HepG2 (cell line): Measurements from ENCODE around the gene STXBP5L. TPM values are rescaled to one million over a fixed set of nuclear protein-coding genes. Genes with fewer than 3 reads are reported as not detected.

ENCODE experiments used
- E2F5 ChIP-seq: sonication (generic); formaldehyde crosslinking; conservative IDR thresholded peaks from 2 replicates; pipeline ENCODE4 v1.4.0; 2020; ENCODE audit warnings: missing genetic modification reagents
- ELF1 ChIP-seq: sonication (generic); formaldehyde crosslinking; IDR thresholded peaks from 2 replicates; pipeline ENCODE4 v1.4.0; 2020; ENCODE audit warnings: missing genetic modification reagents
- ELF3 ChIP-seq: IDR thresholded peaks from 2 replicates; pipeline ENCODE4 v1.6.1; 2016; ENCODE audit warnings: missing genetic modification reagents, missing compliant biosample characterization
- GATAD2A ChIP-seq: IDR thresholded peaks from 2 replicates; pipeline ENCODE4 v1.6.1; 2016
- HOXA9 ChIP-seq: sonication (generic); formaldehyde crosslinking; IDR thresholded peaks from 2 replicates; pipeline ENCODE4 v1.8.1; 2022; ENCODE audit warnings: missing genetic modification reagents, mild to moderate bottlenecking, moderate library complexity, borderline replicate concordance
- NCOR1 ChIP-seq: fragments of 200-600 bp; sonication (generic); IDR thresholded peaks from 2 replicates; pipeline ENCODE4 v1.7.0; 2017; ENCODE audit warnings: antibody characterized with exemption, low read length, borderline replicate concordance
- NFE2 ChIP-seq: sonication (generic); formaldehyde crosslinking; IDR thresholded peaks from 2 replicates; pipeline ENCODE4 v1.4.0; 2020; ENCODE audit warnings: missing genetic modification reagents
- RXRA ChIP-seq: sonication (generic); formaldehyde crosslinking; IDR thresholded peaks from 2 replicates; pipeline ENCODE4 v1.5.1; 2020; ENCODE audit warnings: missing genetic modification reagents
- TCF12 ChIP-seq, 2 experiments: fragments of 450-650 bp in 1 of 2; sonication (generic) in 1 of 2; formaldehyde crosslinking in 1 of 2; IDR thresholded peaks; 2 replicates each; pipeline versions ENCODE4 v1.6.1 to v1.8.0; 2017 to 2022; ENCODE audit warnings: antibody characterized with exemption in 1 of 2, mild to moderate bottlenecking in 1 of 2, missing genetic modification reagents in 1 of 2, moderate library complexity in 1 of 2
- TCF7 ChIP-seq: sonication (generic); IDR thresholded peaks from 2 replicates; pipeline ENCODE4 v1.6.1; 2016; ENCODE audit warnings: antibody characterized with exemption, low read depth
- TMF1 ChIP-seq: sonication (generic); formaldehyde crosslinking; IDR thresholded peaks from 2 replicates; pipeline ENCODE4 v1.8.1; 2022; ENCODE audit warnings: low read depth, missing genetic modification reagents
- U2AF2 ChIP-seq: fragments of 200-400 bp; formaldehyde crosslinking; IDR thresholded peaks from 2 replicates; pipeline ENCODE4 v1.6.1; 2017; ENCODE audit warnings: low read depth, mild to moderate bottlenecking, low read length
- ZFP62 ChIP-seq: sonication (generic); formaldehyde crosslinking; IDR thresholded peaks from 2 replicates; pipeline ENCODE4 v1.4.0; 2020; ENCODE audit warnings: missing genetic modification reagents
- ZMYM4 ChIP-seq: sonication (generic); formaldehyde crosslinking; IDR thresholded peaks from 2 replicates; pipeline ENCODE4 v1.8.1; 2023; ENCODE audit warnings: mild to moderate bottlenecking, missing genetic modification reagents
- ZNF343 ChIP-seq: sonication (generic); formaldehyde crosslinking; IDR thresholded peaks from 2 replicates; pipeline ENCODE4 v1.4.0; 2020; ENCODE audit warnings: mild to moderate bottlenecking, missing genetic modification reagents
- ZNF350 ChIP-seq: sonication (generic); formaldehyde crosslinking; IDR thresholded peaks from 2 replicates; pipeline ENCODE4 v1.4.0; 2020; ENCODE audit warnings: mild to moderate bottlenecking, low read depth, missing genetic modification reagents, borderline replicate concordance
- ZNF354B ChIP-seq: sonication (generic); formaldehyde crosslinking; IDR thresholded peaks from 2 replicates; pipeline ENCODE4 v1.8.0; 2022; ENCODE audit warnings: mild to moderate bottlenecking, missing genetic modification reagents
- ZNF44 ChIP-seq: sonication (generic); formaldehyde crosslinking; IDR thresholded peaks from 2 replicates; pipeline ENCODE4 v1.5.1; 2020; ENCODE audit warnings: mild to moderate bottlenecking, missing genetic modification reagents
- ZNF562 ChIP-seq: sonication (generic); formaldehyde crosslinking; IDR thresholded peaks from 2 replicates; pipeline ENCODE4 v1.8.0; 2022; ENCODE audit warnings: missing genetic modification reagents, borderline replicate concordance
- ZNF576 ChIP-seq: sonication (generic); formaldehyde crosslinking; IDR thresholded peaks from 2 replicates; pipeline ENCODE4 v1.4.0; 2020; ENCODE audit warnings: mild to moderate bottlenecking, missing genetic modification reagents
- ZNF589 ChIP-seq: sonication (generic); formaldehyde crosslinking; conservative IDR thresholded peaks from 2 replicates; pipeline ENCODE4 v1.8.0; 2022; ENCODE audit warnings: mild to moderate bottlenecking, moderate library complexity, missing genetic modification reagents
- polyA plus RNA-seq, 8 experiments: library from polyadenylated mRNA; depleted of rRNA in 3 of 8; stranded (reverse) in 7 of 8; unstranded in 1 of 8; fragments of >200 nt; fragmentation: Illumina TruSeq in 4 of 8; extraction: Trizol in 4 of 8; gene quantifications; 2 replicates each; pipeline versions ENCODE4 v1.2.1 to v1.2.3, GENCODE V29; 2011 to 2016; ENCODE audit warnings: low read depth in 4 of 8, missing spikeins in 1 of 8, mixed read lengths in 1 of 8; ENCODE audit not compliant: insufficient read depth in 1 of 8
- total RNA-seq, 5 experiments: library from RNA; depleted of rRNA; stranded (reverse); fragments of >200 nt; fragmentation: Illumina TruSeq; extraction: Trizol; gene quantifications; 2 replicates each; pipeline ENCODE4 v1.2.3, GENCODE V29; 2016; ENCODE audit warnings: low read depth in 1 of 5
- TF ChIP-seq, protein P1 (sequence below): sonication (generic); formaldehyde crosslinking; IDR thresholded peaks from 2 replicates; pipeline ENCODE4 v1.5.1; 2020; ENCODE audit warnings: mild to moderate bottlenecking, missing genetic modification reagents, moderate library complexity
- TF ChIP-seq, protein P2 (sequence below), 2 experiments: sonication (generic) in 1 of 2; formaldehyde crosslinking in 1 of 2; IDR thresholded peaks; 2 replicates each; pipeline versions ENCODE4 v1.5.1 to v1.6.1; 2011 to 2020; ENCODE audit warnings: borderline replicate concordance in 1 of 2, low read depth in 1 of 2, low read length in 1 of 2, mild to moderate bottlenecking in 1 of 2, missing genetic modification reagents in 1 of 2, moderate library complexity in 1 of 2
- TF ChIP-seq, protein P3 (sequence below): sonication (generic); formaldehyde crosslinking; IDR thresholded peaks from 2 replicates; pipeline ENCODE4 v1.5.1; 2020; ENCODE audit warnings: mild to moderate bottlenecking, moderate library complexity, missing genetic modification reagents

STXBP5L gene
- total and polyA plus RNA-seq, 2 of the 13 experiments (the other 11 are each of a cell fraction or from before 2014, with no cell fraction given): not detected

DNA sequence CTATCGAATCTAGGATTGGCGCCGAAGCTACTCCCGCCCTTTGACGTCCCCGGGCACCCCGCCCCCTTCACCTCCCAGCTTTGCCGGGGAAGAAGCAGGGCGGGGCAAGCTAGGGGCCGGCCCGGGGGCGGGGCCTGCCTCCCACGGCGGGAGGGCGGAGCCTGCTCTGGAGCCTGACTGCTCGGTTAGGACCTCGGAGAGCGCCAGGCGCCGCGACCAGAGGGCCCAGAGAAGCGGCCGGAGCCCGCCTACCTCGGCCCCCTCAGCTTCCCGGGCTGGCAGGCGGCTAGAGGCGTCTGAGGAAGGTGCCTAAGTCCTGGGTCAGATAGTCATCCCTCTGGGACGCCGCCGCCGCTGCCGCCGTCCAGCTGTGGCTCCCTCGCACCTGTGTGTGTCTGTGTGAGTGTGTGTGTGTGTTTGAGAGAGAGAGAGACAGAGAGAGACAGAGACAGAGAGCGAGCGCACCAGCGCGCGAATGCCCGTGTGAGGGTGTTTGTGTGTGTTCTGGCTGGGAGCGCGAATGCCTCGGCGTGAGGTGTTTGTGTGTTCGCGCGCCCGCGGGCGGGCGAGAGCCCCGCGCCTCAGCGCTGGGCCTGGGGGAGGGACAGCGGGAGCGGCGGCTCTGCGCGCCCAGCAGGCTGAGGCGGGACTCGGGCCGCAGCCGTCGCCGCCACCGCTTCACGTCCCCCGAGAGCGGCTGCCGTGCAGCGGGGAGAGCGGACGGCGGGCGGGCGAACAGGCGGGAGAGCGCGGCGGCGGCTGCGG is at the start of gene STXBP5L (continued):
- TF ChIP-seq TCF12 (IDR thresholded peaks at IDR 0.05) (no peak), TCF12 (CRISPR knock-in tag; IDR thresholded peaks at IDR 0.05) (no peak), TCF7 (no peak), ZNF589 (CRISPR knock-in tag) (no peak), TMF1 (no peak), ZMYM4 (CRISPR knock-in tag) (peak; percentile 44; the same call in 1 of the 2 replicates), E2F5 (CRISPR knock-in tag) (no peak), ZNF350 (CRISPR knock-in tag) (peak; percentile 60; the same call in 1 of the 2 replicates), ELF1 (CRISPR knock-in tag) (no peak), NCOR1 (no peak), ZNF343 (CRISPR knock-in tag) (0 out of 2 replicates have a peak, but pooled peaks have one; percentile 38), ZNF44 (no peak), ZNF576 (CRISPR knock-in tag) (no peak), ZNF562 (CRISPR knock-in tag) (0 out of 2 replicates have a peak, but pooled peaks have one; percentile 27), ZFP62 (CRISPR knock-in tag) (no peak), ZNF354B (CRISPR knock-in tag) (no peak), NFE2 (CRISPR knock-in tag) (no peak), GATAD2A (CRISPR knock-in tag) (no peak), ELF3 (CRISPR knock-in tag) (no peak), RXRA (CRISPR knock-in tag) (no peak), HOXA9 (CRISPR knock-in tag) (no peak), U2AF2 (no peak)
- TF ChIP-seq, protein P1, sequence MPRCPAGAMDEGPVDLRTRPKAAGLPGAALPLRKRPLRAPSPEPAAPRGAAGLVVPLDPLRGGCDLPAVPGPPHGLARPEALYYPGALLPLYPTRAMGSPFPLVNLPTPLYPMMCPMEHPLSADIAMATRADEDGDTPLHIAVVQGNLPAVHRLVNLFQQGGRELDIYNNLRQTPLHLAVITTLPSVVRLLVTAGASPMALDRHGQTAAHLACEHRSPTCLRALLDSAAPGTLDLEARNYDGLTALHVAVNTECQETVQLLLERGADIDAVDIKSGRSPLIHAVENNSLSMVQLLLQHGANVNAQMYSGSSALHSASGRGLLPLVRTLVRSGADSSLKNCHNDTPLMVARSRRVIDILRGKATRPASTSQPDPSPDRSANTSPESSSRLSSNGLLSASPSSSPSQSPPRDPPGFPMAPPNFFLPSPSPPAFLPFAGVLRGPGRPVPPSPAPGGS (CRISPR knock-in tag): no peak
- TF ChIP-seq, protein P2, sequence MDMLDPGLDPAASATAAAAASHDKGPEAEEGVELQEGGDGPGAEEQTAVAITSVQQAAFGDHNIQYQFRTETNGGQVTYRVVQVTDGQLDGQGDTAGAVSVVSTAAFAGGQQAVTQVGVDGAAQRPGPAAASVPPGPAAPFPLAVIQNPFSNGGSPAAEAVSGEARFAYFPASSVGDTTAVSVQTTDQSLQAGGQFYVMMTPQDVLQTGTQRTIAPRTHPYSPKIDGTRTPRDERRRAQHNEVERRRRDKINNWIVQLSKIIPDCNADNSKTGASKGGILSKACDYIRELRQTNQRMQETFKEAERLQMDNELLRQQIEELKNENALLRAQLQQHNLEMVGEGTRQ (IDR thresholded peaks at IDR 0.05; ENCODE audit: low read depth, low read length): no peak
- TF ChIP-seq, protein P2 (CRISPR knock-in tag; IDR thresholded peaks at IDR 0.05; ENCODE audit: borderline replicate concordance): no peak
- TF ChIP-seq, protein P3, sequence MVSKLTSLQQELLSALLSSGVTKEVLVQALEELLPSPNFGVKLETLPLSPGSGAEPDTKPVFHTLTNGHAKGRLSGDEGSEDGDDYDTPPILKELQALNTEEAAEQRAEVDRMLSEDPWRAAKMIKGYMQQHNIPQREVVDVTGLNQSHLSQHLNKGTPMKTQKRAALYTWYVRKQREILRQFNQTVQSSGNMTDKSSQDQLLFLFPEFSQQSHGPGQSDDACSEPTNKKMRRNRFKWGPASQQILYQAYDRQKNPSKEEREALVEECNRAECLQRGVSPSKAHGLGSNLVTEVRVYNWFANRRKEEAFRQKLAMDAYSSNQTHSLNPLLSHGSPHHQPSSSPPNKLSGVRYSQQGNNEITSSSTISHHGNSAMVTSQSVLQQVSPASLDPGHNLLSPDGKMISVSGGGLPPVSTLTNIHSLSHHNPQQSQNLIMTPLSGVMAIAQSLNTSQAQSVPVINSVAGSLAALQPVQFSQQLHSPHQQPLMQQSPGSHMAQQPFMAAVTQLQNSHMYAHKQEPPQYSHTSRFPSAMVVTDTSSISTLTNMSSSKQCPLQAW (CRISPR knock-in tag): 0 out of 2 replicates have a peak, but pooled peaks have one; percentile 17
